Spinal cord (tissue), 10 donors: ENCODE data around the gene NPY4R2. TPM values are rescaled to one million over a fixed set of nuclear protein-coding genes. Genes with fewer than 3 reads are reported as not detected.
"Not testable (repeated sequence)": the region's sequence is repeated elsewhere in the genome, so short reads cannot be mapped to it uniquely, and the experiment has no call there.

Experiments
- DNase-seq, 6 donors: peaks; one replicate each; pipeline versions ENCODE4 v3.0.0 to v3.0.0-alpha.2; 2013 to 2015; ENCODE audit warnings: low spot score in 6 of 6, low read depth in 4 of 6
- H3K27ac ChIP-seq: one replicate; pipeline ENCODE4 v1.5.1; 2013; ENCODE audit warnings: low read depth, low read length, control low read depth
- H3K27me3 ChIP-seq: one replicate; pipeline ENCODE4 v1.6.1; 2013; ENCODE audit warnings: low read length; ENCODE audit not compliant: control insufficient read depth, insufficient read depth
- H3K36me3 ChIP-seq: one replicate; pipeline ENCODE4 v1.6.1; 2013; ENCODE audit warnings: low read length; ENCODE audit not compliant: control insufficient read depth, insufficient read depth
- H3K4me1 ChIP-seq: one replicate; pipeline ENCODE4 v1.6.1; 2013; ENCODE audit warnings: low read length; ENCODE audit not compliant: control insufficient read depth, insufficient read depth
- H3K4me3 ChIP-seq: one replicate; pipeline ENCODE4 v1.5.1; 2013; ENCODE audit warnings: low read depth, low read length, control low read depth
- H3K9me3 ChIP-seq: one replicate; pipeline ENCODE4 v1.6.1; 2013; ENCODE audit warnings: low read length; ENCODE audit not compliant: control insufficient read depth, insufficient read depth
- WGBS: methylation state at CpG from one replicate; pipeline ENCODE4 v1.1.5; 2013; ENCODE audit warnings: missing lambda C conversion rate; ENCODE audit not compliant: insufficient coverage; 5-methylcytosine and 5-hydroxymethylcytosine counted together
- polyA plus RNA-seq, 2 donors: library from polyadenylated mRNA; unstranded; fragments of 120-200 nt; gene quantifications; one replicate each; pipeline ENCODE4 v1.2.1, GENCODE V29; 2013; ENCODE audit not compliant: insufficient read length in 2 of 2
- total RNA-seq, 2 donors: library from RNA; depleted of rRNA in 1 of 2; stranded (reverse); fragments of 120-200 nt in 1 of 2; fragments of >200 nt in 1 of 2; gene quantifications; one replicate each; pipeline versions ENCODE4 v1.2.3 to v1.2.4, GENCODE V29; 2013 to 2014
- donor health status: healthy.

The NPY4R2 gene
- total and polyA plus RNA-seq, 4 donors: 0.24 to 0.89 TPM; not detected in 2

- H3K9me3 ChIP-seq, H3K36me3 ChIP-seq, H3K4me1 ChIP-seq, DNase-seq, H3K4me3 ChIP-seq, H3K27me3 ChIP-seq, H3K27ac ChIP-seq: not testable (repeated sequence)
- WGBS: no CpG with 5 or more reads among the region's 2 CpGs
Measured at GRCh38 chr10:47928225-47928624, 9.8 kb downstream of the NPY4R2 start.

- no CpG with 5 or more reads among the region's 1 CpG for WGBS
- not testable (repeated sequence) for H3K4me1 ChIP-seq, H3K36me3 ChIP-seq, H3K9me3 ChIP-seq, H3K27ac ChIP-seq, H3K4me3 ChIP-seq, DNase-seq, H3K27me3 ChIP-seq
Measured at GRCh38 chr10:47932824-47933223, 14.4 kb downstream of the NPY4R2 start.

- no CpG with 5 or more reads among the region's 6 CpGs for WGBS
Measured at GRCh38 chr10:47933462-47933861, 15.0 kb downstream of the NPY4R2 start.

GRCh38 chr10:47936772-47937228, 18.3 kb downstream of the NPY4R2 start:
- not testable (repeated sequence) for DNase-seq, H3K4me1 ChIP-seq
- 89% methylated on average over 2 of the region's 8 CpGs for WGBS

More at GRCh38 chr10:47933462-47933861, 15.0 kb downstream of the NPY4R2 start:
- H3K4me3 ChIP-seq, H3K27me3 ChIP-seq, H3K27ac ChIP-seq, H3K9me3 ChIP-seq, DNase-seq, H3K36me3 ChIP-seq, H3K4me1 ChIP-seq: not testable (repeated sequence)

GRCh38 chr10:47937634-47938033, 19.2 kb downstream of the NPY4R2 start:
- not testable (repeated sequence) for H3K27ac ChIP-seq, H3K36me3 ChIP-seq, H3K9me3 ChIP-seq, H3K4me1 ChIP-seq, H3K4me3 ChIP-seq, H3K27me3 ChIP-seq, DNase-seq
- WGBS: no CpG with 5 or more reads among the region's 3 CpGs

More at GRCh38 chr10:47936772-47937228, 18.3 kb downstream of the NPY4R2 start:
- H3K9me3 ChIP-seq, H3K27ac ChIP-seq, H3K4me3 ChIP-seq, H3K27me3 ChIP-seq, H3K36me3 ChIP-seq: not testable (repeated sequence)

- not testable (repeated sequence) for H3K9me3 ChIP-seq, H3K4me1 ChIP-seq, DNase-seq, H3K27ac ChIP-seq, H3K36me3 ChIP-seq, H3K27me3 ChIP-seq, H3K4me3 ChIP-seq
- no CpG with 5 or more reads among the region's 2 CpGs for WGBS
Measured at GRCh38 chr10:47940821-47941220, 22.4 kb downstream of the NPY4R2 start.

- H3K27ac ChIP-seq, H3K27me3 ChIP-seq, H3K36me3 ChIP-seq, H3K4me3 ChIP-seq, H3K4me1 ChIP-seq, H3K9me3 ChIP-seq: not testable (repeated sequence)
- WGBS: 68% methylated on average over 3 of the region's 6 CpGs
- DNase-seq: peak in 2 of 6 donors; percentile 1 to 16
Measured at GRCh38 chr10:47941379-47941778, 22.9 kb downstream of the NPY4R2 start.

- DNase-seq: peak in 2 of 6 donors; percentile 8 to 29
- WGBS: no CpG with 5 or more reads among the region's 8 CpGs
- not testable (repeated sequence) for H3K4me3 ChIP-seq, H3K27me3 ChIP-seq, H3K36me3 ChIP-seq, H3K9me3 ChIP-seq, H3K27ac ChIP-seq, H3K4me1 ChIP-seq
Measured at GRCh38 chr10:47942351-47943019, 24.0 kb downstream of the NPY4R2 start.

GRCh38 chr10:47943328-47943727, 24.9 kb downstream of the NPY4R2 start:
- H3K9me3 ChIP-seq, H3K4me3 ChIP-seq, H3K27me3 ChIP-seq, H3K27ac ChIP-seq, H3K4me1 ChIP-seq, DNase-seq, H3K36me3 ChIP-seq: not testable (repeated sequence)
- no CpG with 5 or more reads among the region's 4 CpGs for WGBS

GRCh38 chr10:47947424-47947823, 29.0 kb downstream of the NPY4R2 start:
- not testable (repeated sequence) for H3K27ac ChIP-seq, H3K27me3 ChIP-seq, H3K9me3 ChIP-seq, DNase-seq, H3K36me3 ChIP-seq, H3K4me1 ChIP-seq, H3K4me3 ChIP-seq
- no CpG with 5 or more reads among the region's 1 CpG for WGBS
